Ishikawa (cell line): ENCODE measurements around the gene MVB12A.

Source experiments
- CEBPB ChIP-seq: IDR thresholded peaks from 2 replicates; pipeline ENCODE4 v1.6.1; 2012
- CREB1 ChIP-seq: IDR thresholded peaks from 2 replicates; pipeline ENCODE4 v1.6.1; 2012; ENCODE audit warnings: low read depth
- EGR1 ChIP-seq: IDR thresholded peaks from 2 replicates; pipeline ENCODE4 v1.6.1; 2012
- EP300 ChIP-seq: IDR thresholded peaks from 2 replicates; pipeline ENCODE4 v1.6.1; 2012; ENCODE audit warnings: borderline replicate concordance
- FOXM1 ChIP-seq: IDR thresholded peaks from 2 replicates; pipeline ENCODE4 v1.6.1; 2012; ENCODE audit warnings: low read depth, borderline replicate concordance
- NFIC ChIP-seq: IDR thresholded peaks from 2 replicates; pipeline ENCODE4 v1.6.1; 2012
- RAD21 ChIP-seq: IDR thresholded peaks from 2 replicates; pipeline ENCODE4 v1.6.1; 2012; ENCODE audit warnings: low read depth
- TAF1 ChIP-seq: IDR thresholded peaks from 2 replicates; pipeline ENCODE4 v1.6.1; 2012; ENCODE audit warnings: low read depth, mild to moderate bottlenecking
- TCF12 ChIP-seq: IDR thresholded peaks from 2 replicates; pipeline ENCODE4 v1.6.1; 2012; ENCODE audit warnings: low read depth
- TEAD4 ChIP-seq: IDR thresholded peaks from 2 replicates; pipeline ENCODE4 v1.6.1; 2012
- YY1 ChIP-seq: IDR thresholded peaks from 2 replicates; pipeline ENCODE4 v1.6.1; 2012; ENCODE audit warnings: low read depth
- ZBTB7A ChIP-seq: IDR thresholded peaks from 2 replicates; pipeline ENCODE4 v1.6.1; 2012; ENCODE audit warnings: low read depth
- TF ChIP-seq, protein P1 (sequence below): IDR thresholded peaks from 2 replicates; pipeline ENCODE4 v1.6.1; 2012
- TF ChIP-seq, protein P2 (sequence below): IDR thresholded peaks from 2 replicates; pipeline ENCODE4 v1.6.1; 2012
- TF ChIP-seq, protein P3 (sequence below): IDR thresholded peaks from 2 replicates; pipeline ENCODE4 v1.6.1; 2012; ENCODE audit warnings: low read depth, mild to moderate bottlenecking

The MVB12A gene

DNA sequence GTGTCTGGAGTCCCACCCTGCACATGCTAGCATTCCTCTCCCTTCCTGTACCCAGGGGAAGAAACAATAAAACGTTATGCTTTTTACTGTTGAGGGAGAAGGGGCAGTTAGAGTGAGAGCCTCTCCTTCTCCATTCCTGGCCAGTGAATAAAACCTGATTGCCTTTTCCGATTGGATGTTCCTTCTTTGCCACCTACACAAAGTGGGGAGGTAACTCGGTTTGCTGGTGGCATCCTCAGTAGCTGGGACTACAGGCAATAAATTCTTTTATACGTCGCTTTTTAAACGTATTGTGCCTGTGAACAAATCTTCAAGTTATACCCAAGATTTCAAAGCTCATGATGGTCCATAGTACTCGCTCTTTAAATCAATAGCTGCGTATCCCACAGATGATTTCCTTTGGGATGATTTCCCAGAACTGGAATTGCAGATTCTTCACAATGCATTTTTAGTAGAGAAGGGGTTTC lies 660 bp upstream of the MVB12A start:
- TF ChIP-seq, protein P1, sequence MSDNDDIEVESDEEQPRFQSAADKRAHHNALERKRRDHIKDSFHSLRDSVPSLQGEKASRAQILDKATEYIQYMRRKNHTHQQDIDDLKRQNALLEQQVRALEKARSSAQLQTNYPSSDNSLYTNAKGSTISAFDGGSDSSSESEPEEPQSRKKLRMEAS, result no peak
- TF ChIP-seq TCF12 (no peak), FOXM1 (no peak), NFIC (no peak), ZBTB7A (no peak), EGR1 (no peak), EP300 (no peak), RAD21 (no peak)
- TF ChIP-seq, protein P2, sequence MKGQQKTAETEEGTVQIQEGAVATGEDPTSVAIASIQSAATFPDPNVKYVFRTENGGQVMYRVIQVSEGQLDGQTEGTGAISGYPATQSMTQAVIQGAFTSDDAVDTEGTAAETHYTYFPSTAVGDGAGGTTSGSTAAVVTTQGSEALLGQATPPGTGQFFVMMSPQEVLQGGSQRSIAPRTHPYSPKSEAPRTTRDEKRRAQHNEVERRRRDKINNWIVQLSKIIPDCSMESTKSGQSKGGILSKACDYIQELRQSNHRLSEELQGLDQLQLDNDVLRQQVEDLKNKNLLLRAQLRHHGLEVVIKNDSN, result no peak

GRCh38 chr19:17420475-17420924 lies 653 bp downstream of the MVB12A start:
- TF ChIP-seq TEAD4 (no peak), CEBPB (no peak), RAD21 (no peak), ZBTB7A (no peak), YY1 (no peak), EP300 (no peak), EGR1 (no peak)
- TF ChIP-seq, protein P1, result no peak
- TF ChIP-seq, protein P3, sequence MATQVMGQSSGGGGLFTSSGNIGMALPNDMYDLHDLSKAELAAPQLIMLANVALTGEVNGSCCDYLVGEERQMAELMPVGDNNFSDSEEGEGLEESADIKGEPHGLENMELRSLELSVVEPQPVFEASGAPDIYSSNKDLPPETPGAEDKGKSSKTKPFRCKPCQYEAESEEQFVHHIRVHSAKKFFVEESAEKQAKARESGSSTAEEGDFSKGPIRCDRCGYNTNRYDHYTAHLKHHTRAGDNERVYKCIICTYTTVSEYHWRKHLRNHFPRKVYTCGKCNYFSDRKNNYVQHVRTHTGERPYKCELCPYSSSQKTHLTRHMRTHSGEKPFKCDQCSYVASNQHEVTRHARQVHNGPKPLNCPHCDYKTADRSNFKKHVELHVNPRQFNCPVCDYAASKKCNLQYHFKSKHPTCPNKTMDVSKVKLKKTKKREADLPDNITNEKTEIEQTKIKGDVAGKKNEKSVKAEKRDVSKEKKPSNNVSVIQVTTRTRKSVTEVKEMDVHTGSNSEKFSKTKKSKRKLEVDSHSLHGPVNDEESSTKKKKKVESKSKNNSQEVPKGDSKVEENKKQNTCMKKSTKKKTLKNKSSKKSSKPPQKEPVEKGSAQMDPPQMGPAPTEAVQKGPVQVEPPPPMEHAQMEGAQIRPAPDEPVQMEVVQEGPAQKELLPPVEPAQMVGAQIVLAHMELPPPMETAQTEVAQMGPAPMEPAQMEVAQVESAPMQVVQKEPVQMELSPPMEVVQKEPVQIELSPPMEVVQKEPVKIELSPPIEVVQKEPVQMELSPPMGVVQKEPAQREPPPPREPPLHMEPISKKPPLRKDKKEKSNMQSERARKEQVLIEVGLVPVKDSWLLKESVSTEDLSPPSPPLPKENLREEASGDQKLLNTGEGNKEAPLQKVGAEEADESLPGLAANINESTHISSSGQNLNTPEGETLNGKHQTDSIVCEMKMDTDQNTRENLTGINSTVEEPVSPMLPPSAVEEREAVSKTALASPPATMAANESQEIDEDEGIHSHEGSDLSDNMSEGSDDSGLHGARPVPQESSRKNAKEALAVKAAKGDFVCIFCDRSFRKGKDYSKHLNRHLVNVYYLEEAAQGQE, result no peak
- TF ChIP-seq, protein P2, result no peak

DNA sequence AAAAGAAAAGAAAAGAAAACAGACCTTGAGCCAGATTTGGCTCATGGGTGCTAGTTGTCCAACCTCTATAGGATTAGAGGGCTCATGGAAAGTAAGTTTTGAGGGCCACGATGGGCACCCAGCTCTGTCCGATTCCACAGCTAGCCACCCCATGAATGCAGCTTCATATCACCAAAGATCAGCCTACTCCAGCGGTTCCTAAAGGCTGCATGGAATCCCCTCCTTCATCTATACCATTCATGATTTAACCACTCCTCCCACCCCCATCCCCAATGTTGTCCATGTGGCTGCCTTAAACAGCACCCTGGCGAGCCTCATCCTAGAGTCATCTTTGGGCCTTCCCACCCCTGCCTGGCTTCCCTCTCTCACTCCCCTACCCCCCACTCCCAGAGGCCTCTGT lies 2.1 kb downstream of the MVB12A start:
- TF ChIP-seq ZBTB7A (no peak), FOXM1 (no peak), CREB1 (no peak), EP300 (no peak), TEAD4 (no peak)
- TF ChIP-seq, protein P3, result no peak

- TF ChIP-seq CREB1 (no peak), TEAD4 (no peak), YY1 (no peak), EGR1 (no peak), FOXM1 (no peak), TAF1 (no peak), ZBTB7A (no peak), TCF12 (no peak), CEBPB (no peak), NFIC (no peak), EP300 (no peak), RAD21 (no peak)
- TF ChIP-seq, protein P1, result no peak
- TF ChIP-seq, protein P3, result no peak
- TF ChIP-seq, protein P2, result no peak
These were observed 3.8 kb downstream of the MVB12A start for GRCh38 chr19:17423429-17424208.
